Midbrain (tissue), 1 donor: ENCODE results near the gene ZNF516.

Experiments used
- DNase-seq: peaks from one replicate; lab custom pipeline; 2025; lab: John Stamatoyannopoulos, UW

The ZNF516 gene

DNA sequence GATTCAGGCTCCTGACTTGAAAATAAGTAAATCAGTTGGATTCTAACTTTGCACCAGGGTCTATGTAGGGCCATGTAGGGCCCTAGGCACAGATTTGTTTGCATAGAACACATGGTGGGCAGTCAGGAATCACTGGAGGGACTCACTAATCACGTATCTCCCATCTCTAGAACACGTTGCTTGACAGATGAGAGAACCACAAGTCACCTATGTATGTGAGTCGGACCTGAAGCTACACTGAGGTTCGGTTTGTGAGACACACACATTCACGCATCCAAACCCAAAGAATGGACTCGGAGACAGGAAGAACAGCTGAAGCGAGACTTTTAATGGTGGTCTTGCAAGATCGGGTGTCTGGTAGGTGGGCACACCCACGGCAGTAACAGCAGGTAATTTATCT is 157.0 kb downstream of the ZNF516 start:
- DNase-seq: no peak

DNA sequence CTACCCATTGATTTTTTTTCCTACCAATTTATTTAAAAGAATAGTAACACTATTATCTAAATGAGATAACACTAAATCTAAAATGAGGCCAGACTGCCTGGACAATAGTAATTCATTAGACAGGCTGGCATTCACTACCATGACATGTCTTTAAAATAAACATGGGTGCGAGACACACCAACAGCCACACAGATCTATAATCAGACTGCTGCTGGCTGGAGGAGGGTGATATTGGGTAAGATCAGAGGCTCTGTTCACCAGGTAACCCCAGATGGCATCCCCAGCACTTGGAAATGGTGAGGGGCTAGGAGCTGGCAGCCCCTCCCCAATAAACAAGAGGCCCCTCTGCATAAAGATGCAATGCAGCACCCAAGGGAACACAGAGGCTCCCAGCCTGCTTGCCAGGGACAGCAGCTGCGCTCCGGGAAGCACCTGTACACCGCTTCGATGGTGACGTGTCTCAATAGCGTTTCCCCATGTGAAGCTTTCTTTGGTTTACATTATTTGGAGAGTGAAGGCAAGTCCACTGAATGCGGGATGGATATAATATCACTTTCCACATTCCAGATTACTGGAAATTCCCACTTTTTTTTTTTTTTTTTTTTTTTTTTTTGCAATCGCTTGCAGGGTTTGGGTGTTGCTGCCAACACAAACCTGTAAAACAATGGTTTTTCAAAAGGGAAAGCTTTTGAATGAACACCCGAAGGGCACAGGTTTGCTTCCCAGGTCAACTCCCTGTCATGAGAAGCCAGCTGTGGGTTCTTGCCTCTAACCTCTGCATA is 159.0 kb downstream of the ZNF516 start:
- no peak for DNase-seq

DNA sequence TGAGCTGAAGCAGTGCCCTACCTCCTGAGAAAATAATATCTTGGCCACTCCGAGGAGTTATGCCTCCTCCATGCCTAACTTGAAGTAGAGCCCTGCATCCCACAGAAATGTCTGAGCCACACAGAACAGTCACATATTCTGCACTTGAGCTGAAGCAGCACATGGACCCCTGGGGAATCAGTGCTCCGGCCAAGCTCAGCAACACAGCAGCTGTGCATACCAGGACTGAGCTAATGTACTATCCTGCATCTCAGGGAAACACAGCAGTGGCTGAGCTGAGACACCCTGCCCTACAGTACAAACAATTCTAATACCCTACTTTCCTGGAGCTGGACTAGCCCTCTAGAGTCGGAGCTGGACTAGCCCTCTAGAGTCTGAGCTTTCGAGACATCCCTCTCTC is 166.9 kb downstream of the ZNF516 start:
- no peak for DNase-seq

DNA sequence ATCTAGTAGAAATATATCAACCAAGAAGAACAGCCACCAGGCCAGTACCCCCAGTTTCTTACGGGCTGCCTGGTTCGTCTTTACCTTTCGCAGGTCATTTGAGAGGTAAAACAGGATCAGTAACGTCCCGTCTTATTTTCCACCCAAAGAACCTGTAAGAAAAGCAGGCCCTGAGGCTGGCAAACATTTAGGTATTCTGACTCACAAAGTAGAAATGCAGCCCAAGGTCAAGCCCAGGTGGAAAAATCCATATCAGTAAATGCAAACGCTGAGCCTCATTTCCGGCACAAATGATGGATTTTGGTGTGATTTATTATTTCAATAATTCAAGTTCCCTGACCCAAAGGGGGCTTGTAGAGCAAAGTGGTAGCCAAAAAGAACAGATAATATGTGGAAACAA is 171.2 kb downstream of the ZNF516 start:
- no peak for DNase-seq

DNA sequence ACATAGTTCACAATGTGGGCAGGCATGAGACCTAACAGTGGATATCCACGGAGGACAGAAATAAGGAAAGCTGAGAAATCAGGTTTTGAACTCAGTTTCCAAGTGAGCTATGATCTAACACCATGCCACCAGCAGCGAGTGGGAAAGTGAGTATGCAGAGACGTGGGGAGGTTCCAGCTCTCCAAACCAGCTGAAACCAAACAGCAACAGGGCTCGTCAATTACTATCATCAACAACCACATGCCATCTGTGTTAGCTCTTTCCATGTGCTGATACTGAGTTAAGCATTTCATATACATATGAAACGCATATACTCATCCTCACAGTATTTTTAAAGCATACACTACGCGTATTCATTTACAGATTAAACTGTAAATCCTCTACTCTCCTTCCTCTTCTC is 172.4 kb downstream of the ZNF516 start:
- no peak for DNase-seq

DNA sequence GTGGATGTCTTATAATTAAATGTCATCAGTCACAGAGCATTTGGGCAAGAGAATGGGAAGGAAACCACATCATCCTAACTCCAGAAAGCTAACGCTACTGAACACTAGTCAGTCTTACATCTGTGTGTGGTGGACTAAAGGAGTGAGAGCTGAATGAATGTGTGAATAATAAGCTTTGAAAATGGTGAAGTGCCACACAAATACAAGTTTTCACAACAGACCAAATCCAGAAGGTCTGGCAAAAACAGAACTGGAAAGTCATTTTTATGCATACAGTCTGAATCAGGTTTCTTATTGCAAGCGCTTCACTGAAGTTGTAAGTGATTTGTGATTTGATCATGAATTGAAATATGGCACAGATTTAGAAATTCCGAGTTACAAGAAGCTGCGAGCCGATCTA is 175.7 kb downstream of the ZNF516 start:
- DNase-seq: no peak

DNA sequence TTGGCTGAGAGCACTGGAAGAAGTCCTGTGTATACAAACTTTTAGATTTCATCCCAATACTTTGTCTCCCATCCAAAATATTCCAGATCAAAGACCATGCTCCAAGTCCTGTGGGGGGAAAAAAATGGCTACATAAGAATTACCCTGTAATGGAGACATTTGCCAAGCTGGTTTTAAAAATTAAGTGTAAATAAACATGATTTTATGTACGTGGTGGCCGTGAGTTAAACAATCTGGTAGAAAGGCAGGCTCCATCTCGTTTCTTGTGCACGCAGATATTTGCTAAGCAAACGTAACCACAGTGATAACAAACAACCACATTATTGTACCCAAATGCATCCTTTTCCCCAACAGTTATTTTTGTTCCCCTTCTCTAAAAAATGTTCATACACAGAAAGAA is 176.4 kb downstream of the ZNF516 start:
- no peak for DNase-seq

DNA sequence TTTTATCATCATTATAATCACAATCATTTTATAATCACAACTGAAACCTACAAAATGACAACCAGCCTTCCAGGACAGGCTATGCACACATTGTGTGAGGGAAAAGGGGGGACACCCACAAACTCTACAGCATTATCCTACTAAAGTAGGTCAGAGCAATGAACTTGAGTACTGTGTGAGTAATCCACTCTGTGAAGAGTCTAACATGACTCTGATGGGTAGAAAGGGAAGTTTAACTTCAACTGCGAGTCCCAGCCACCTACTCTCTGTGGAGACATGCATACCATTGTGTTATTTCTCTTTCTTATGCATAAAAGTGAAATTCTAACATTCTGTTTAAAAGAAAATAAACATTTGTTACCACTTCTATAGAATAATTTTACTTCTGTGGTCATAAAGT is 177.9 kb downstream of the ZNF516 start:
- DNase-seq: no peak

DNA sequence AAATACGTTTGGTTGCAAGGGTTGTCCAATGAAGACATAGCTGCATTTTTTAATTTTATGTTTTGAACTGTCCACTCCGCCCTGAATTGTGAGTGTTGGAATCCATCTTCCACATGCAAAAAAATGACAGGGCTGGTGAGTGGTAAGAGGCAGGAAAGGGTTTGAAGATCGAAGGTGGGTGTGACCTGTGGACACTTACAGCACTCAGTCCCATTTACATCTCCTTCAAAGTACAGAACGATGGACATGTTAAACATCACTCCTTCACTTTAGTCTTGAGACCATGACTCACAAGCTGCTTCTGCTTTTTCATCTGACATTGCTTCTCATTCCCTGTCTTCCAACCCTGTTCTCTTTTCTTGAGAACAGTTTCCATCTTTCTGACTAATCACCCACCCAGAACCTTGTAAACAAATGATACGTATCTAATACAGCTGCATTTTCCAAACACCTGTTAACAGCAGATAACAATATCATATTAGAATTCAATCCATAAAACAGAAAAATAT is 179.3 kb downstream of the ZNF516 start:
- no peak for DNase-seq

DNA sequence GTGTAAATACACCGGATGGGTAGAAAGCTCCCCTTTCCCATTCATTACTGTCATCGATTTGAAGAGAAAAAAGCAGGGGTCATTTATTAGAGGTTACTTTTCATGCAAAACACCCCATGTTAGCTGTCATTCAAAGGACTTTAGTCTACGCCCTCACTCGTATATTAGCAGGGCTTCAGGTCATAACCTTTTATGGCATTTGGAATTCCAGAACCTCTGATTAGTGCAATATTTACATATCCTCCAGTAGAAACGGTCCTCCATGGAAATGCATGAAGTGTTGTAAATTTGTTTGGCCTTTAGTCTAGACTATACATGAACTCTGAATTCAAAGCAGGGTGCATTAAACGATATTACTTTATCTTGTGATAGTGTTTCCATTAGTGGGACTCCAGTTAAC is 180.5 kb downstream of the ZNF516 start:
- no peak for DNase-seq

DNA sequence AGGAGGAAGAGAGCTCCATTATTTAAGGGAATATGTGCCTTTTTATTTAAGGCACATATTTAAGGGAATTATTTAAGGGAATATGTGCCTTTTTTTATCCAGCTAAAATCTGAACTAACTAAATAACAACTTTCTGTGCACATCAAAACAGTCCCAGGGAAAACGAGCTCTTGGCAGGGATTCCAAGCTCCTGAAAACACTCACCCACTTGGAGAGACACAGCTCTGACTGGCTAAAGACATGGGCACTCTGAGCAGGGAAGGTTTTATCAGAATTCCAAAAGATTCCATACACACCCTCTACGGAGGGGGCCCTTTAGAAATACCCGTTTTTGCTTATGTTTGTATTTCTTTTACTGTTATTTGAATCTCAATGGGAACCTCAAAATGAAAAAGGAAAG is 181.0 kb downstream of the ZNF516 start:
- DNase-seq: peak; percentile 3
